T-helper 1 cell treated with Interleukin-12 subunit alpha and Interleukin-12 subunit beta and Interleukin-4 antibody, amounts not matched to agents 30 ng/mL and 1 ng/mL, for 36 hours (primary cell): ENCODE measurements around the gene USP12. TPM values are rescaled to one million over a fixed set of nuclear protein-coding genes. Genes with fewer than 3 reads are reported as not detected.
"Not testable (repeated sequence)": the region's sequence is repeated elsewhere in the genome, so short reads cannot be mapped to it uniquely, and the experiment has no call there.

Experiments
- intact Hi-C: fragments of 100-400 bp; cut with micrococcal nuclease; formaldehyde crosslinking; loops from one replicate; pipeline ENCODE4 v1.15.1; 2024
- total RNA-seq: library from RNA; stranded (reverse); gene quantifications from 2 replicates; pipeline ENCODE4 v1.2.3, GENCODE V29; 2022

The USP12 gene
- total RNA-seq, 1 donor from 2014 or later, result 34.7 TPM

GRCh38 chr13:27151798-27152599 is 19.6 kb downstream of the USP12 start:
- intact Hi-C loops, result no loop called here

- intact Hi-C loops, result no loop called here
Measured at GRCh38 chr13:27149702-27150101, 21.9 kb downstream of the USP12 start.

GRCh38 chr13:27148900-27149299 is 22.7 kb downstream of the USP12 start:
- intact Hi-C loops, result no loop called here

- intact Hi-C loops, result loop anchor here (1.0 to 2.0 kb wide), 4 partner anchors 16 to 104 kb away; partner anchors contain the start of gene RPL21
Measured at GRCh38 chr13:27147530-27148170, 24.0 kb downstream of the USP12 start.

GRCh38 chr13:27141746-27142145 is 29.9 kb downstream of the USP12 start:
- intact Hi-C loops, result no loop called here

GRCh38 chr13:27141159-27141558 is 30.5 kb downstream of the USP12 start:
- intact Hi-C loops, result not testable (repeated sequence)

- intact Hi-C loops, result no loop called here
Measured at GRCh38 chr13:27140060-27140459, 31.6 kb downstream of the USP12 start.

GRCh38 chr13:27139565-27139964 is 32.0 kb downstream of the USP12 start:
- intact Hi-C loops, result loop anchor here (10.0 kb wide), 2 partner anchors 885 to 1855 kb away; partner anchors contain the start of genes CDK8 and MTMR6

- intact Hi-C loops, result loop anchor here (10.0 kb wide), 2 partner anchors 884 to 1854 kb away; partner anchors contain the start of genes CDK8 and MTMR6
Measured at GRCh38 chr13:27138457-27139093, 33.0 kb downstream of the USP12 start.

- intact Hi-C loops, result loop anchor here (10.0 kb wide), 2 partner anchors 883 to 1853 kb away; partner anchors contain the start of genes CDK8 and MTMR6
Measured at GRCh38 chr13:27137759-27138158, 33.9 kb downstream of the USP12 start.

- intact Hi-C loops, result loop anchor here (10.0 kb wide), 2 partner anchors 880 to 1850 kb away; partner anchors contain the start of genes CDK8 and MTMR6
Measured at GRCh38 chr13:27135023-27135422, 36.6 kb downstream of the USP12 start.

- intact Hi-C loops, result loop anchor here (5.0 to 10.0 kb wide), 5 partner anchors 147 to 1849 kb away; partner anchors contain the start of genes CDK8 and MTMR6
Measured at GRCh38 chr13:27133889-27134288, 37.7 kb downstream of the USP12 start.

GRCh38 chr13:27132538-27132937 is 39.1 kb downstream of the USP12 start:
- intact Hi-C loops, result loop anchor here (5.0 to 10.0 kb wide), 5 partner anchors 145 to 1848 kb away; partner anchors contain the start of genes CDK8 and MTMR6

- intact Hi-C loops, result loop anchor here (1.0 to 10.0 kb wide), 16 partner anchors 15 to 1847 kb away; partner anchors contain the start of genes CDK8, MTIF3, MTMR6 and POLR1D
Measured at GRCh38 chr13:27131906-27132305, 39.7 kb downstream of the USP12 start.

GRCh38 chr13:27130979-27131623 is 40.5 kb downstream of the USP12 start:
- intact Hi-C loops, result loop anchor here (1.0 to 10.0 kb wide), 16 partner anchors 16 to 1846 kb away; partner anchors contain the start of genes CDK8, MTIF3, MTMR6 and POLR1D

GRCh38 chr13:27130223-27130978 is 41.2 kb downstream of the USP12 start:
- intact Hi-C loops, result loop anchor here (2.0 to 10.0 kb wide), 6 partner anchors 143 to 1846 kb away; partner anchors contain the start of genes CDK8, MTIF3 and MTMR6

- intact Hi-C loops, result no loop called here
Measured at GRCh38 chr13:27128825-27129627, 42.6 kb downstream of the USP12 start.

GRCh38 chr13:27126859-27127258 is 44.8 kb downstream of the USP12 start:
- intact Hi-C loops, result no loop called here
